Stimulated activated CD4-positive, alpha-beta T cell treated with anti-CD3 and anti-CD28 coated beads, Interleukin-2, amount 100 ng/mL, for 24 hours (primary cell): Measurements from ENCODE around the gene NFE2L3.
"Not testable (repeated sequence)": the region's sequence is repeated elsewhere in the genome, so short reads cannot be mapped to it uniquely, and the experiment has no call there.

Experiments
- DNase-seq, 2 donors: peaks; one replicate each; pipeline ENCODE4 v3.0.0-alpha.2; 2020

The NFE2L3 gene

DNA sequence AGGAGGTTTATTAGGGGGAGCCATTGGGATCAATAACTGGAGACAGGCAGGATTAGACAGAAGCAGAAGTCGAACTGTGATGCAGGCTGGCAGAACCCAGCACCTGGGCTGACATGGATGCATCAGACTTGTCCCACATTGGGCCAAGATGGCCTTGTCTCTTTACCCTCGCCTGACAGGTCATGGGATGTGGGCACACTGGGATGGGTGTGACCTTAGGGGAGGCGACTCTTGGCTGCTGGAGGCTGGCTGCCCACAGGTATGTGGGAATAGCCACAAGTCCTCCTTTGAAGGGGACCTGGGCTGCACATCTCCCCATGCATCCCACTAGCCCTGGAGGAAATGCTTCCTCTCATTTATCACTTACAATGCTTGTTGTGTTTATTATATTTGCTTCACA lies 17.3 kb downstream of the NFE2L3 start:
- DNase-seq, result no peak

DNA sequence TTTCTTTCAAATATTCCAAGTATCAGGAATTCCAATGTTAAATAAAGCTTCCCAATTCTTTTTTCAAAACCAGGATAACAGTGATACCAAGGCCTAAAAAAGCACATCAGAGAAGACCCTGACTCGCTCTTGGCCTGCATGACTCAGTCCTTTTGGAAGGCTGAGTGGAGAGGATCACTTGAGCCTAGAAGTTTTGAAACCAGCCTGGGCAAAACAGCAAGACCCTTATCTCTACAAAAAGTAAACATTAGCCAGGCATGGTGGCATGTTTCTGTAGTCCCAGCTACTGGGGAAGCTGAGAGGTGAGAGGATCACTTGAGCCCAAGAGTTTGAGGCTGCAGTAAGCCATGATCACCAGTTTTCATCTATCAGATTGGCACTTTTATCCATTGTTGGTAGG lies 18.7 kb downstream of the NFE2L3 start:
- DNase-seq, result no peak

DNA sequence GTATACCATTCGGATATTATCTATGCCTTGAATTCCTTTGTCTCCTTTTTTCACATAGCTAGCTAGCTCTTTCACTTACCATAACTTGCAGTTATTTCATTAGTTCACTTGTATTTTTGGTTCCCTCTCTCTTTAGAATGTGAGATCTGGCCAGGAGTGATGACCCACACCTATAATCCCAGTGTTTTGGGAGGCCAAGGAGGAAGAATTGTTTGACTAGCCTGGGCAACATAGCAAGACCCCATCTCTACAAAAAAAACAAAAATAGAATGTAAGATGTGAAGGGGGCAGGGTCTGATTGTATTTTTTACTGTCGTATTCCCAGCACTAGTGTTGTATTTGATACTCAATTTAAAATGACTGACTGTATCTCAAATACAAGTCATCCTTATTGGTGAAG lies 19.6 kb downstream of the NFE2L3 start:
- no peak for DNase-seq

DNA sequence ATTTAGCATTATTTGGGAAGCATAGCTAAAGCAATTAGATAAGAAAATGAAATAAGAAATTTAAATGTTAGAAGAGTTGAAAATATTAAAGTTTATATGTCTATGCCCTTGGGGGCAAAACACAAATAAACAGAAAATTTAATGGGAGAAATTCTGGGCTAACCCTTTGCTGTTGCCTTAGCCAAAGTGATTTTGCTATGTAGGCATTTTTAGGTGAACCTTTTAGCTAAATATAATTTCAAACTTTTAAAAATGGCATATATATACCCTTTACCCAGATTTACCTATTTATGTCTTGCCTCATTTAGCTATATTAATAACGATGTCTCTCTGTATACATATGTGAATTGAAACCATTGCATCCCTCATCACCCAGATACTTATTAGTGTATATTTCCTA lies 20.1 kb downstream of the NFE2L3 start:
- no peak for DNase-seq

DNA sequence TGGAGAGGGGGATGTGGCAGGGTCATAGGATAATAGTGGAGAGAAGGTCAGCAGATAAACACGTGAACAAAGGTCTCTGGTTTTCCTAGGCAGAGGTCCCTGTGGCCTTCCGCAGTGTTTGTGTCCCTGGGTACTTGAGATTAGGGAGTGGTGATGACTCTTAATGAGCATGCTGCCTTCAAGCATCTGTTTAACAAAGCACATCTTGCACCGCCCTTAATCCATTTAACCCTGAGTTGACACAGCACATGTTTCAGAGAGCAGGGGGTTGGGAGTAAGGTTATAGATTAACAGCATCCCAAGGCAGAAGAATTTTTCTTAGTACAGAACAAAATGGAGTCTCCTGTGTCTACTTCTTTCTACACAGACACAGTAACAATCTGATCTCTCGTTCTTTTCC lies 23.9 kb downstream of the NFE2L3 start:
- not testable (repeated sequence) for DNase-seq

DNA sequence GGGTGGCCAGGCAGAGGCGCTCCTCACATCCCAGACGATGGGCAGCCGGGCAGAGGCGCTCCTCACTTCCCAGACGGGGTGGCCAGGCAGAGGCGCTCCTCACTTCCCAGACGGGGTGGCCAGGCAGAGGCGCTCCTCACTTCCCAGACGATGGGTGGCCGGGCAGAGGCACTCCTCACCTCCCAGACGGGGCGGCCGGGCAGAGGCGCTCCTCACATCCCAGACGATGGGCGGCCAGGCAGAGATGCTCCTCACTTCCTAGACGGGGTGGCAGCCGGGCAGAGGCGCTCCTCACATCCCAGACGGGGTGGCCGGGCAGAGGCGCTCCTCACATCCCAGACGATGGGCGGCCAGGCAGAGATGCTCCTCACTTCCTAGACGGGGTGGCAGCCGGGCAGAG lies 24.7 kb downstream of the NFE2L3 start:
- not testable (repeated sequence) for DNase-seq

DNA sequence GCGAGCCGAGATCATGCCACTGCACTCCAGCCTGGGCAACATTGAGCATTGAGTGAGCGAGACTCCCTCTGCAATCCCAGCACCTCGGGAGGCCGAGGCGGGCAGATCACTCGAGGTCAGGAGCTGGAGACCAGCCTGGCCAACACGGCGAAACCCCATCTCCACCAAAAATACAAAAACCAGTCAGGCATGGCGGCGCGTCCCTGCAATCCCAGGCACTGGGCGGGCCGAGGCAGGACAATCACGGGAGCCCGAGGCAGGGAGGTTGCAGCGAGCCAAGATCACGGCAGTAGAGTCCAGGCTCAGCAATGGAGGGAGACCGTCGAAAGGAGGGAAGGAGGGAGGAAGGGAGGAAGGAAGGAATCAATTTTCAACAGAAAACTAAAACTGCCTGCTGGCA lies 25.3 kb downstream of the NFE2L3 start:
- DNase-seq, result not testable (repeated sequence)

DNA sequence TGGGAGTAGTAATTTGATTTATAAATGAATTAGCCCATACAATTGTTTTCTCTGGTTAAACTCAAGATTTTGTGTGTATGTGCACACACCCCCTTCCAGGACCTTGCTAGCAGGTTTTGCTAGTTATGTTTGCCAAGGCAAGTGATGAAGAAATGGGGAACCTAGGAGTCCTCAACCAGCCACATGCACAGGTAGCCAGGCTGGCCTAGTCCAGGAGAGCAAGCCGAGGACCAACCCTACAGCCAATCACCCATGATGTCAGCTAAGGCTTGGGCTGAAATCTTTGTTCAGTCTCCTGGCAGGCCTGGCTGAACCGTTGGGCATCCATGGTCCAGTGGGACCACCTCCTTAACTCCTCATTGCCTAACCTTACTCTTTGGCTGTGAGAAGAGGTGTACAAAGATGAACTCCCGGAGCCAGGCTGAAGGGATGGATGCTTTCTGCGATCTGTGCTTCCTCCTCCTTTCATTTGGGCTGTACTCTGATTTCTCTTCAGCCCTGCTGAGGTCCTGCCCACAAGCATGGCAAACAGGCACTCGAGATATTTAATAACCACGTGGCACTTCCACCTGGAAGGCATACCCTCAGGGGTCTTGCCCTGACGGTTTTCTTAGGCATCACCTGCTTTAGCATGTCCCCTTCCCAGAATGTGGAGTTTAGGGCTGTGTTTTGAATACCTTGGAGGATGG lies 26.4 kb downstream of the NFE2L3 start:
- no peak for DNase-seq

DNA sequence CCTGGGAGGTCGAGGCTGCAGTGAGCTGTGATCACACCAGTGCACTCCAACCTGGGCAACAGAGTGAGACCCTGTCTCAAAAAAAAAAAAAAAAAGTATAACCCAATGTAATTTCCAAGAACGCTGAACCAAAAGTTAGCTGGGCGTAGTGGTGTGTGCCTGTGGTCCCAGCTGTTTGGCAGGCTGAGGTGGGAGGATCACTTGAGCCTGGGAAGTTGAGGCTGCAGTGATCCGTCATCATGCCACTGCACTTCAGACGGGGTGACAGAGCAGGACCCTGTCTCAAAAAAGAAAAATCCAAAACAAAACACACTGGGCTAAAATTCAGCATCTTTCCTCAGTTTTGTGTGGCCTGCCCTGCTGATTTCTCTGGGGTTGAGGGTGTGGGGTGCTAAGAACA lies 27.4 kb downstream of the NFE2L3 start:
- no peak for DNase-seq

DNA sequence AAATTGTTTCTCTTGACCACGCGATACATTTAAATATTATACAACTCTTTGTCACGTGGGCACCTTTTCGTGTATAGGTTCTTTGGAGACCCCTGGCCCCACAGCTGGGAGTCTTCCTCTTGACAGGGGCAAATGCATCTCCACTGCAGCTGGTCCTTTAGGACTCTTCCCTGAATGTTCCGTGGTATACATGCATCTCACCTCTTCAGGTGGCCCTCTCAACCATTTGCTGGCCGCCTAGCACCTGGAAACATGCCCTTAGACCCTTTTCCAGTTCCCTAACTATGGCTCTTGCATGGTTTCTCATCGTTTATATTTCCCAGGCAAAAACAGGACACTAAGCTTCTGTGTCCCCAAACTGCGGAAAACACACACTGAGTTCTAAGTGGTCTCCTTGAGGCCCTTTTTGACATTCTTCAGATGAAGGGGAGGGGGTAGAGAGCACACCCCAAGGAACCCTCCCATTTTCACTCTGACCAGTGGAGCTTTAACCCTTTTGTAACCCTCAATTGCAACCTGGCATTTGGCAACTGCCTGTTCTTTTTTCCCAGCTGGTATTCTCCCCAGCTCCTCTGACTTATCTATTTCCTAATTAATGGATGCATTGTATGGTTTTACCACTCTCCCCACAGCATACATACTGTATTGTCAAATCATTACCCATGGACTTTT lies 28.0 kb downstream of the NFE2L3 start:
- DNase-seq, result no peak

DNA sequence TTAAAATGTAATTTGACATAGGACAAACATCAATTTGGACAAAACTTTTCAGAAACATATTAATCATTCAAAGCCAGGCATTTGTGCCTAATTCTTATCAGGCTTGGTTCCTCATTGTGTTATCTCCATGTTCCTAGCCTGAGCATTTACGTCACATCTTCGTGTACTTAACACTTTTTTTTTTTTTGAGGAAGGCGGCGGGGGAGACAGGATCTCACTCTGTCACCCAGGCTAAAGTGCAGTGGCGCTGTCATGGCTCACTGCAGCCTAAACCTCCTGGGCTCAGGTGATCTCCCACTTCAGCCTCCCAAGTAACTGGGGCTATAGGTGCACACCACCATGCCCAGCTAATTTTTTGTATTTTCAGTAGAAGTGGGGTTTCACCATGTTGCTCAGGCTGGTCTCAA lies 28.8 kb downstream of the NFE2L3 start:
- no peak for DNase-seq

DNA sequence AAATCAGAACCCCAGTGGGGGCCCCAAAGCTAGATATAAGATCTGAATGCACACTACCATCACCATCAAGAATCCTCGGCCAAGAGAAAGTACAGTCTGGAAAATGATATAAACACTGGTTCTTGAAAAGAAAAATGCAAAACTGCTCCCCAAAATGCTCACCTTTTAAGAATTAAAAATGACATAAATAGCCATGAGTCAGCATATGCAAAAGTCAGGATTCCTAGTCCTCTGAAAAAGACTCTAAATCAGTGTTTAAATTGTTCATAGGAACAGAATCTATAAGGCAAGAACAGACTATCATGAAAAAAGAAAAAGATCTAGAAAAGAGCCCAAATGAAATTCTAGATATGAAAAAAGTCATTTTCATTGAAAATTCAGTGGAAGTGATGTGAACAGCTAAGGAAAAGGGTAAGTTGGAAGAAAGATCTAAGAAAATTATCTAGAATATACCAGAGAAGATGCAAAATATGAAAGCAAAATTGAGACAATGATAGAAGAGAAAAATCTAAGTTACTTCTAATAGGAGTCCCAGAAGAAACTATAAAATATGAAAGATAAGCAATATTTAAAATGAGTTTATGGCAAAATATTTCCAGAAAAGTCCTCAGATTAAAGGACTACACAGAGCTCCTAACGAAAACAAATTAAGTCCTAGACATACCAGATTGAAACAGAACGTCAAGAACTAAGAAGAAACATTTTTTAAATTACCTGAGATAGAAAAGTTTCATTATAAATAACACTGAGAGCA lies 29.7 kb downstream of the NFE2L3 start:
- DNase-seq, result no peak

DNA sequence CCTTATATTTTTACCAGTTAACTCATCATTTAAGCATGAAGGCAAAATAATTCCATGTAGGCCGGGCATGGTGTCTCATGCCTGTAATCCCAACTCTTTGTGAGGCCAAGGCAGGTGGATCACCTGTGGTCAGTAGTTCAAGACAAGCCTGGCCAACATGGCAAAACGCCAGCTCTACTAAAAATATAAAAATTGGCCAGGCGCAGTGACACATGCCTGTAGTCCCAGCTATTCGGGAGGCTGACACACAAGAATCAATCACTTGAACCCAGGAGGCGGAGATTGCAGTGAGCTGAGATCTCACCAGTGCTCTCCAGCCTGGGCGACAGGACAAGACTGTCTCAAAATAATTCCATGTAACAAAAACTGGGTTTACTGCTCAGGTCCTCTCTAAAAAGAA lies 30.3 kb downstream of the NFE2L3 start:
- no peak for DNase-seq

DNA sequence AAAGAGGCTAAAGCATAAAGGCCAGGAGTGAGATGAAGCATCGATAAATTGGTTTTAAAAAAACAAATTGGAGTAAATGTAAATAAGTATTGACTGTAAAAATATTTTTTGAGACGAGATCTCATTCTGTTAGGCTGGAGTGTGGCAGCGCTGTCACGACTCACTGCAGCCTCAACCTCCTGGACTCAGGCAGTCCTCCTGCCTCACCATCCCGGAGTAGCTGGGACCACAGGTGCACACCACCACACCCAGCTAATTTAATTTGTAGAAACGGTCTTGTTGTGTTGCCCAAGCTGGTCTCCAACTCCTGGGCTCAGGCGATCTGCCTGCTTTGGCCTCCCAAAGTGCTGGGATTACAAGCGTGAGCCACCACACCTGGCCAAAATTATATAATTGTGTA lies 30.7 kb downstream of the NFE2L3 start:
- DNase-seq, result no peak

DNA sequence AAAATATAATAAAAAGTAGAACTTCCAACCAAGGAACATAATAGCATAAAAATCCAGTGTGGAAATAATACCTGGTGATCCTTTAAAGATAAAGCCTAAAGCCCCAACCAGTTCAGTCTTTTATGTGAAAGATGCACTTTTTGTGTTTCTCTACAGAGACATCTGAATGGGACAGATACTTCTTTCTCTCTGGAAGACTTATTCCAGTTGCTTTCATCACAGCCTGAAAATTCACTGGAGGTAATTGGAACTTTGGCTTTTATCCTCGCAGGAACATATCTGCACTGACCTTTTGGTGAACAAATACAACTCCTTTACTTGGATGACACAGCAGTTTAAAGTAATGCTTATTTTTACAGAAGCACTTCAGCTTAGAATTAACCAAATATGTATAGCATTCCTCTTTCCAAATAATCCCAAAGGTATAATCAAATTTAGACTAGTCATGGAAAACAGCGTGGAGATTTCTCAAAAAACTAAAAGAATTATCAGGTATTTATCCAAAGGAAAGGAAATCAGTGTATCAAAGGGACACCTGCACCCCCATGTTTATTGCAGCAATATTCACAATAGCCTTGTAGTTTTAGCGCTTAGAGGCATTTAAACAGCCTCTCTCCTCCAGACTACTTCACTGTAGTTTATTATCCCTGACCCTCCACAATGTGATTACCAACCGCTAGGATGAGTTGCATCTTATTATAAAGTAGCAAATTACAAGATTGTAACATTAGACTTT lies 31.7 kb downstream of the NFE2L3 start:
- DNase-seq, result no peak

DNA sequence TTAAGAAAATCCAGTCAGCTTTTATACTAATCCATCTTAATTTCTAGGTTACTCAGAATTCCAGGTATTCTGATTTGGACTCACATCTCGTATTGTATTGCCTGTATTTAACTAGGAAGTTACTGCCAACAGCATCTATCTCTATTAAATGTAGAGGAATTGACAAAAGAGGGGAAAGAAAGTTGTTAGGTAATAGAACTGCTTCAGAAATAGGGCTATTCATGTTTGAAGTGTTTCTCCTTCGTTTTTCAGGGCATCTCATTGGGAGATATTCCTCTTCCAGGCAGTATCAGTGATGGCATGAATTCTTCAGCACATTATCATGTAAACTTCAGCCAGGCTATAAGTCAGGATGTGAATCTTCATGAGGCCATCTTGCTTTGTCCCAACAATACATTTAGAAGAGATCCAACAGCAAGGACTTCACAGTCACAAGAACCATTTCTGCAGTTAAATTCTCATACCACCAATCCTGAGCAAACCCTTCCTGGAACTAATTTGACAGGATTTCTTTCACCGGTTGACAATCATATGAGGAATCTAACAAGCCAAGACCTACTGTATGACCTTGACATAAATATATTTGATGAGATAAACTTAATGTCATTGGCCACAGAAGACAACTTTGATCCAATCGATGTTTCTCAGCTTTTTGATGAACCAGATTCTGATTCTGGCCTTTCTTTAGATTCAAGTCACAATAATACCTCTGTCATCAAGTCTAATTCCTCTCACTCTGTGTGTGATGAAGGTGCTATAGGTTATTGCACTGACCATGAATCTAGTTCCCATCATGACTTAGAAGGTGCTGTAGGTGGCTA lies 32.5 kb downstream of the NFE2L3 start:
- not testable (repeated sequence) for DNase-seq

DNA sequence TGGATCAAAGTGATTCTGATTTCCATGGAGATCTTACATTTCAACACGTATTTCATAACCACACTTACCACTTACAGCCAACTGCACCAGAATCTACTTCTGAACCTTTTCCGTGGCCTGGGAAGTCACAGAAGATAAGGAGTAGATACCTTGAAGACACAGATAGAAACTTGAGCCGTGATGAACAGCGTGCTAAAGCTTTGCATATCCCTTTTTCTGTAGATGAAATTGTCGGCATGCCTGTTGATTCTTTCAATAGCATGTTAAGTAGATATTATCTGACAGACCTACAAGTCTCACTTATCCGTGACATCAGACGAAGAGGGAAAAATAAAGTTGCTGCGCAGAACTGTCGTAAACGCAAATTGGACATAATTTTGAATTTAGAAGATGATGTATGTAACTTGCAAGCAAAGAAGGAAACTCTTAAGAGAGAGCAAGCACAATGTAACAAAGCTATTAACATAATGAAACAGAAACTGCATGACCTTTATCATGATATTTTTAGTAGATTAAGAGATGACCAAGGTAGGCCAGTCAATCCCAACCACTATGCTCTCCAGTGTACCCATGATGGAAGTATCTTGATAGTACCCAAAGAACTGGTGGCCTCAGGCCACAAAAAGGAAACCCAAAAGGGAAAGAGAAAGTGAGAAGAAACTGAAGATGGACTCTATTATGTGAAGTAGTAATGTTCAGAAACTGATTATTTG lies 33.3 kb downstream of the NFE2L3 start:
- DNase-seq, result no peak

DNA sequence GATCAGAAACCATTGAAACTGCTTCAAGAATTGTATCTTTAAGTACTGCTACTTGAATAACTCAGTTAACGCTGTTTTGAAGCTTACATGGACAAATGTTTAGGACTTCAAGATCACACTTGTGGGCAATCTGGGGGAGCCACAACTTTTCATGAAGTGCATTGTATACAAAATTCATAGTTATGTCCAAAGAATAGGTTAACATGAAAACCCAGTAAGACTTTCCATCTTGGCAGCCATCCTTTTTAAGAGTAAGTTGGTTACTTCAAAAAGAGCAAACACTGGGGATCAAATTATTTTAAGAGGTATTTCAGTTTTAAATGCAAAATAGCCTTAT lies 33.8 kb downstream of the NFE2L3 start:
- DNase-seq, result no peak

DNA sequence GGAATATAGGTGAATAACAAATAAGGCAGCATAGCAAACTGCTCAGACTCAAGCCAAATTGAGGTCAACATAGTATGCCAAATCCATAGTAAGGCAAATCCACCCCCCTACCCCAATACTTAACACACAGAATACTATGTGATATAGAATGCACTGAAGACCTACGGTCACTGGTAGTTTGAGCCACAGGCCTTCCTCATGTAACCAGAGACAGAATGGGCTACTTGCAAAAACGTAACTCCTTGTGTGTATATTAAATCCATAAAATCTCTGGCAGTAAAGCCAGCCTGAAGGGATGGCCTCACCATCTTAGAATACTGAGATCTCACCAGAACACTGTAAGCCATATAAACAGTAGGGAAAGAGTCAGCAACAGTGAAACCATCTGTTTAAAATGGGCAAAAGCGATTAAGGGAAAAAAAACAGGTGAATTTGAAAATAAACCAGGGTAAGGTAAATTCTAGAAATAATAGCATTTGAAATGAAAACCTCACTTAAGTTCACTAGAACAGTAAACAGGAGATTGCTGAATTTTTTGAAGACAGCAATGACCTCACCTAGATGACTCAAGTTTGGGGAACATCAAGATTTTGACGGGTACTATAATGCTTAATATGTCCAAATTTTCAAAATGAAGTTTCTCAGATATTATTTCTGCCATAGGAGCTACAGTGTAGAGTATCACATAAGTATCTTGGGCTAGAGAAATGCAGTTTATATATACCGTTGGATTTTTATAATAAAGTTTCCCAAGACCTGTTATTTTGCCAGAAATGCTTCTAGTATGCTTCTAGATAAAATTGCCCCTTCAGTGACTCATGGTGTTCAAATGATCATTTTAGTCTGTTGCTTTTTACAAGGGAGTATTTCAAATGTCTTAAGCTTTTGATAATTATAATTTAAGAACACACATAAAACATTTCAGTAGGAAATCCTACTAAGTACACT lies 34.6 kb downstream of the NFE2L3 start:
- no peak for DNase-seq

DNA sequence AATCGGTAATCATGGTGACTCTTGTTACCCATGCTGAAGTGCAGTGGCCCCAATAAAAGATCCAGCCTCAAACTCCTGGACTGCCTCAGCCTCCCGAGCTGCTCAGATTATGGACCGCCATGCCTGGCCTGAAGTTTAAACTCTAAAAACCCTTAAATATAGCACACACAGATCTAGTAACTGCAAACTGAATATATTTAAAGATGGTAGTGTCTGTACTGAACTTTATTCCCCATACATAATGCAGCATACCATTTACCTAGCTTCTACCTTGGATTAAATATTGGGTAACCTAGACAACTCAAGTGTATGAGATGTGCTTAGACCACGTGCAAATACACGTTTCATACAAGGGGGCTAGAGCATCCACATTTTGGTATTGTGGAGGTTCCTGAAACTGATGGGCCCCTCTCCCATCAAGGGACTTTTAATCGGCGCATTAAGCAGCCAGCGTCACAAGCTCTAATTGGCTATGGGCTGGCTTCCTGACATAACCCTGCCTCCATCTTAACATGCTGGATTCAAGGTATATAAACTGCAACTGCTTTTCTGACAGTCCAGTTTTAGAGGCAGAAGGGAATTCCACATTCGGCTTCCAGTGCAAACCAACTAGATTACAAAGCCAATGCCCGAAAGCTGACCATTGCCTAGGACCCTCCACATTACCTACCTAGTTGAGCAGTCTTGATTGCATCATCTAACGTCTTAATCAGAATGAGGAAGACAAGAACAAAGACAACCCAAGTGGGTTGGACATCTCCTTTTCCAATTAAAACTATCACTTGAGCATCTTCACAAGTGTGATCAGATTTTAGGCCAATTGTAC lies 35.6 kb downstream of the NFE2L3 start:
- DNase-seq, result no peak
